GM12892 (cell line): ENCODE measurements around the gene VIL1.
A peak's percentile ranks its signal among the peaks of the same experiment; 100 is the strongest.

Source experiments
- DNase-seq: peaks from one replicate; pipeline ENCODE4 v3.0.0; 2011; ENCODE audit not compliant: insufficient read length
- FAIRE-seq: peaks from 2 replicates; lab custom pipeline; 2011; peaks lifted over from hg19 to GRCh38; lab: Jason Lieb, UNC
- POLR2A ChIP-seq: IDR thresholded peaks from 2 replicates; pipeline ENCODE4 v1.6.1; 2011; ENCODE audit warnings: low read depth, low read length, control low read depth
- POLR2AphosphoS5 ChIP-seq: IDR thresholded peaks from 2 replicates; pipeline ENCODE4 v1.6.1; 2011; ENCODE audit warnings: low read depth, low read length, control low read depth
- TAF1 ChIP-seq: IDR thresholded peaks from 2 replicates; pipeline ENCODE4 v1.6.1; 2011; ENCODE audit warnings: low read depth, mild to moderate bottlenecking, control low read depth, low read length, borderline replicate concordance

Gene VIL1

DNA sequence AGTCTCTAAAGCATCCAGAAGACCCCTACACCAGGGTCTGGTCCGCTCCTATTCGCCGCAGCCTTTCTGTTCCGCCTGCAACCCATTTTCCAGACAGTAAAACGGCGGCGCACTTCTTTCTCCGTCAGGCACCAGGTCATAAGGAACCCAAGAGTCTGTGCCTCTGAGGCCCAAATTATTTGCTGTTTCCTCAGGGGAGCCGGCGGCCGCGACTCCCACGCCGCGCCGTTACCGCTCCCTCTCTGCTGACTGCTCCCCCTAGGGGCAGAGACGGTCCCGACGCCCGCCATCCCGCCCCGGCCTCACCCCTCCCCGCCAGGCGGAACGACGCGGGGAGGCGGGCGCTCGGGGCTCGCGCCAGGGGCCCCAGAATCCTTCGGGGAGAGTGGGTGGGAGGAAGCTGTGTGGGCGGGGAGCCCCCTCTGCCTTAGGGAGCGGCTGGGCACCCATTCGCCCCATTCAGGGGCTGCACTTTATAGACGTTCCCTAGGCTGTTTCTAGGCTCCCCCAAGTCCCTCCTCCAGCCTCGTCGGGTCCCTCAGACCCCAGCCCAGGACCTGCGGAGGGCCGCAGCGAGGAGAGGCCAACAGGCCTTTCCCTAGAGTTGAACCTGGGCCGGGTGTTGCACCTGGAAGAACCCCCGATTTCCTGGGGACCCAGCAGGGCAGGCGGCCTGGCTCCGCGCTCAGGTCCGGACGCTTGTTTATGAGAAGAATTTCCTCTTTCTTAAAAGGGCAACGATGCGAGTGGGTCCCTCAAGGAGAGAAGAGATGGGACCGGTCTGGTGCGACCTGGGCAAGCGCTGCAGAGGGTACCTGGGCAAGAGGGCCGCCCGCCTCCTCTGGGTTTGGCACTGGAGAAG lies 22.9 kb upstream of the VIL1 start:
- peak; percentile 98 for FAIRE-seq
- TF ChIP-seq TAF1 = peak; percentile 31; the same call in 1 of the 2 replicates
- peak; percentile 51; the same call in 1 of the 2 replicates for TF ChIP-seq POLR2A
- no peak; the same call in 1 of the 2 replicates for TF ChIP-seq POLR2AphosphoS5
- DNase-seq = peak; percentile 82

- FAIRE-seq = no peak
- no peak for TF ChIP-seq POLR2A
- DNase-seq = no peak
Measured at GRCh38 chr2:218396688-218397462, 22.0 kb upstream of the VIL1 start.

GRCh38 chr2:218397463-218397819 lies 21.5 kb upstream of the VIL1 start:
- DNase-seq (no peak), FAIRE-seq (peak; percentile 58)
- TF ChIP-seq POLR2AphosphoS5 (no peak), TAF1 (no peak), POLR2A (no peak)

DNA sequence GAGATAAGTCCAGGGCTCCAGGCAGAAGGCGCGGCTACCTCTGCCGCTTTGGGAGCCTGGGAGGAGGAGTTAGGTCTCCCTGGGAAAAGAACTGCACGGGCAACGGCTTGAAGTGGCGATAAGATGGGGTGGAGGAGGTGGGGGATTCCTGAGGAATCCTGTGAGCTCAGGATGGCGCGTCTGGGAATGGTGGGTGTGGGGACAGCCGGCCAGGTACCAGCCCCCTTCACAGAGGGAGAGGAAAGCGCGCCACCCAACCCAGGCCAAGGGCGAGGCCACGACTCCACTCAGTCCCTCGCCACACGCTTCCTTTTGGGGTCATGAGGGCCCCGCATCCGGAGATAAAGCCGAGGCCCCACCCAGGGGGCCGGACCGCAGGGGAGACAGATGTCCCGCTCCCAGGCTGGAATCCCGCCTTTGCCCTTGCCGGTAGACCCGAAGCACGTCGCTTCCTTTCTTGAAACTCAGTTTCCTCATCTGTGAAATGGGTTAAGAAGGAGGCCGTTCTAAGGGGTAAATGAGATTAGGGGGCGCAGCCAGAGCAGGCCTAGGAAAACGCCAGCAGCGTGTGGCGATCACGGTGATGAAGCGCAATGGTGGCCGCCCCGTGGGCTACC lies 21.0 kb upstream of the VIL1 start:
- DNase-seq = peak; percentile 60
- TF ChIP-seq TAF1 (0 out of 2 replicates have a peak, but pooled peaks have one; percentile 24), POLR2AphosphoS5 (peak; percentile 74; the same call in 1 of the 2 replicates), POLR2A (peak; percentile 72)
- FAIRE-seq = peak; percentile 85

DNA sequence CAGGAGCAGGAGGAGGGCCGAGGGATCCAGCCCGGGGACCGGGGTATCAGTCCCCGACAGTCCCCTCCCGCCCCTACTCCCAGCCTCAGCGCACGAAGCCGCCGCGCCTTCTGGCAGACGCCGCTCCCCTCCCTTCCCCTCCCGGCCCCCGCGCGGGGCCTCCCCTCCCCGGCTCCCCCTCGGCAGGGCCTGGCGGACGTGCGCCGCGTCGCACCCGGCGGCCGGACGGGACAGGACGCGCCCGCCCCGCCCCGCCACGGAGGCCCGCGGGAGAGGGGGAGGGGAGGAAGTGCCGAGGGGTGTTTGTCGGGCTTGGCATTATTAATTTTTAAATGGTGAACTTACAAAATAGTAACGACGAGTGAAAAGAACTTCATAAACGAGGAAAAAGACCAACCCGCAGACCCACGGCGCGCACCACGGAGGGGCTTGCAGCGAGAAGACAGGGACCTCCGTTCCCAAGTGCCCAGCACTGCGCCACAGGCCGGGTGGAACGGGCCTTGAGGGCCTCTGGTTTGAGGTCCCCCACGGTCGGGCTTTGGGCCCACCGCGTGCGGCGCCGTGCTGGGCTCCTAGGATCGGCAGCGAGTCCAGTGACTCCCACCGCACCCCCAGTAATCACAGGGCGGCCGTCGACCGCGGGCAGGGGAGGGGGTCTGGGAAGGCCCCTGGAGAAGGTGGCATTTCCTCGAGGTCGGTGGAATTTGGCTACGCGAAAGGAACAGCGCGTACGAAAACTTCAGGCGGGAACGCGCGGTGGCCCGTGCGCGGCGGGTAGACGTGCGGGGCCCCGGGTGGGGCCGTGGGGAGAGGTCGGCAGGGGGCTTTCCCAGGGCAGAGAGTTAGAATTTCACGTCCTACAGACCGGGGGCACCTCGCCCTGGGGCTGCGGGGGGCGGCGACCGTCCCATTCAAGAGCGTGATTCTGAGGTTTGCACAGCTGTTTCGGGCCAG lies 20.2 kb upstream of the VIL1 start:
- FAIRE-seq (peak; percentile 91), DNase-seq (peak; percentile 70)
- no peak for TF ChIP-seq POLR2A
- TF ChIP-seq POLR2AphosphoS5 = no peak
- TF ChIP-seq TAF1 = 0 out of 2 replicates have a peak, but pooled peaks have one; percentile 5

DNA sequence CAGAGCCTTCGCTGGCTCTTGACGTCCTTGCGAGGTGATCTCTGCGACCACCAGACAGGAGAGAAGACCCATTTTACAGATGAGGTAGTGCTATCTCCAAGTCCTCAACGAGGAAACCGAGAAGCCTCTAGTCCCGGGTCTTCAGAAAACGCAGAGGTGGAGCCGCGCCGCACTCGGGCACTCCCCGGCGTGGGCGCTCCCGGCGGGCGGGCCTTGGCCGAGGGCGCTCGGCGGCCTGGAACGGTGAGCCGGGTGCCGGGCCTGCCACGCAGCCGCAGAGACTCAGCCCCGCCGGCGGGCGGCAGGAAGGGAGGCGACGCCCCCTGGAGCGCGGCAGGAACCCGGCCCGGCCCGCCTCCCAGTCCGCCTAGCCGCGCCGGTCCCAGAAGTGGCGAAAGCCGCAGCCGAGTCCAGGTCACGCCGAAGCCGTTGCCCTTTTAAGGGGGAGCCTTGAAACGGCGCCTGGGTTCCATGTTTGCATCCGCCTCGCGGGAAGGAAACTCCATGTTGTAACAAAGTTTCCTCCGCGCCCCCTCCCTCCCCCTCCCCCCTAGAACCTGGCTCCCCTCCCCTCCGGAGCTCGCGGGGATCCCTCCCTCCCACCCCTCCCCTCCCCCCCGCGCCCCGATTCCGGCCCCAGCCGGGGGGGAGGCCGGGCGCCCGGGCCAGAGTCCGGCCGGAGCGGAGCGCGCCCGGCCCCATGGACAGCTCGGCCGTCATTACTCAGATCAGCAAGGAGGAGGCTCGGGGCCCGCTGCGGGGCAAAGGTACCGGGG lies 19.3 kb upstream of the VIL1 start, which contains the start of gene CTDSP1:
TSS of gene CTDSP1 (plus strand) at position 478 of the 776 bp plus-strand sequence. CDS start at position 701, 223 bp downstream.
- peak; percentile 89 for DNase-seq
- FAIRE-seq = peak; percentile 97
- TF ChIP-seq TAF1 (no peak), POLR2AphosphoS5 (no peak), POLR2A (0 out of 2 replicates have a peak, but pooled peaks have one; percentile 40)

- no peak for FAIRE-seq
- no peak for TF ChIP-seq TAF1
- TF ChIP-seq POLR2AphosphoS5 = no peak
- no peak; the same call in 1 of the 2 replicates for TF ChIP-seq POLR2A
- peak; percentile 47 for DNase-seq
Measured at GRCh38 chr2:218400167-218400929, 18.6 kb upstream of the VIL1 start.

GRCh38 chr2:218400930-218401881 lies 17.7 kb upstream of the VIL1 start:
- FAIRE-seq (no peak), DNase-seq (no peak)
- no peak for TF ChIP-seq TAF1
- TF ChIP-seq POLR2A = no peak
- no peak for TF ChIP-seq POLR2AphosphoS5

DNA sequence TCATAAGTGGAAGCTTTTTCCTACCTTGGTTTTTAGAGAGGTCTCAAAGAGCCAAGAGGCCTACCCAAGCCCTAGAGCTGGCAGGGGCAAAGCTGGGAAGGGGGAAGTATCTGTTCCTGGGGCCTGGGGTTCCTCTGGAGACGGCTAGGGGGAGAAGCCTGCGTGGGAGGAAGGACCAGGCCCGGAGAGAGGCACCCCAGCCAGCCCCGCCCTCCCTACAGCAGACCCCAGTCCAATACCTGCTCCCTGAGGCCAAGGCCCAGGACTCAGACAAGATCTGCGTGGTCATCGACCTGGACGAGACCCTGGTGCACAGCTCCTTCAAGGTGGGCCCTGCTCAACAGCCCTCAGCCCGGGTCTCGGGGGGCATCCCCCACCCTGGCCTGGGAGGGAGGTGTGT lies 17.0 kb upstream of the VIL1 start:
- DNase-seq (no peak), FAIRE-seq (no peak)
- TF ChIP-seq TAF1 = no peak
- no peak for TF ChIP-seq POLR2A
- TF ChIP-seq POLR2AphosphoS5 = no peak
